ENCODE data around the gene SUPT5H.

- no peak for TF ChIP-seq CTCF (IDR thresholded peaks at IDR 0.05; ENCODE audit: insufficient read depth, low read length, poor library complexity, severe bottlenecking)
- no peak for TF ChIP-seq EZH2phosphoT487 (conservative IDR thresholded peaks at IDR 0.05; ENCODE audit: low read length)
These were observed 18.0 kb downstream of the SUPT5H start for GRCh38 chr19:39463403-39463802.
